Tibial nerve (tissue), 4 donors: Measurements from ENCODE around the gene ZDHHC23. TPM values are rescaled to one million over a fixed set of nuclear protein-coding genes. Genes with fewer than 3 reads are reported as not detected.

Experiments
- DNase-seq, 2 donors: peaks; one replicate each; pipeline ENCODE4 v3.0.0-alpha.2; 2019; ENCODE audit warnings: low spot score in 2 of 2
- H3K27ac ChIP-seq, 4 donors: fragments of 200-600 bp; sonication (generic) in 3 of 4; one replicate each; pipeline ENCODE4 v1.5.1; 2017 to 2019; ENCODE audit warnings: mild to moderate bottlenecking in 1 of 4
- H3K27me3 ChIP-seq, 2 donors: fragments of 200-600 bp; sonication (generic) in 1 of 2; one replicate each; pipeline versions ENCODE4 v1.5.1 to v1.6.0; 2017 to 2019
- H3K36me3 ChIP-seq, 3 donors: fragments of 200-600 bp; sonication (generic); one replicate each; pipeline ENCODE4 v1.5.1; 2018 to 2019
- H3K4me1 ChIP-seq, 4 donors: fragments of 200-600 bp; sonication (generic) in 3 of 4; one replicate each; pipeline ENCODE4 v1.5.1; 2017 to 2019
- H3K4me3 ChIP-seq, 4 donors: fragments of 200-600 bp; sonication (generic) in 3 of 4; one replicate each; pipeline ENCODE4 v1.5.1; 2017 to 2019; ENCODE audit warnings: mild to moderate bottlenecking in 1 of 4, moderate library complexity in 1 of 4
- H3K9me3 ChIP-seq, 4 donors: fragments of 200-600 bp; sonication (generic) in 3 of 4; one replicate each; pipeline ENCODE4 v1.5.1; 2017 to 2019
- CTCF ChIP-seq, 5 experiments: fragments of 200-600 bp in 3 of 5; fragments of 450-650 bp in 2 of 5; sonication (generic) in 3 of 5; IDR thresholded peaks; one replicate each; pipeline ENCODE4 v1.5.1; 2016 to 2019; ENCODE audit warnings: antibody characterized with exemption in 5 of 5, mild to moderate bottlenecking in 3 of 5, moderate library complexity in 2 of 5
- EP300 ChIP-seq, 2 donors: sonication (generic); formaldehyde crosslinking; IDR thresholded peaks; one replicate each; pipeline ENCODE4 v1.6.1; 2017; ENCODE audit warnings: antibody characterized with exemption in 2 of 2, mild to moderate bottlenecking in 1 of 2
- POLR2A ChIP-seq, 2 donors: fragments of 450-650 bp; IDR thresholded peaks; one replicate each; pipeline ENCODE4 v1.6.1; 2017; ENCODE audit warnings: antibody characterized with exemption in 2 of 2, mild to moderate bottlenecking in 2 of 2, moderate library complexity in 2 of 2
- WGBS, 2 donors: methylation state at CpG; one replicate each; pipeline ENCODE4 v1.1.5; 2018; 5-methylcytosine and 5-hydroxymethylcytosine counted together
- total RNA-seq, 4 donors: library from RNA; depleted of rRNA; stranded (reverse); fragments of >200 nt; gene quantifications; one replicate each; pipeline ENCODE4 v1.1.0, GENCODE V29; 2016

Gene ZDHHC23
- 1 to 10 TPM; 2.3 to 4.5 (median 3.2) TPM for total RNA-seq

- H3K27ac ChIP-seq = peak within 1 kb of the TSS in 3 of 4 donors; percentile 50 to 61 (median 57)
- WGBS, 2 donors = 0 to 2% methylated on average over 29 to 38 of the region's 80 CpGs
- peaks cover 0 to 15% (median 0%) of the 10 kb centered on the region in 4 donors for H3K4me1 ChIP-seq
- no peak for TF ChIP-seq CTCF (IDR thresholded peaks at IDR 0.05)
- TF ChIP-seq EP300 (IDR thresholded peaks at IDR 0.05) = no peak
- peak in 1 of 2 donors; percentile 11 for TF ChIP-seq POLR2A (IDR thresholded peaks at IDR 0.05)
- no peaks in the 10 kb centered on the region for H3K36me3 ChIP-seq
- H3K27me3 ChIP-seq = no peaks in the 10 kb centered on the region
- no peaks in the 10 kb centered on the region for H3K9me3 ChIP-seq
- peak within 1 kb of the TSS; percentile 50 to 87 (median 83) for H3K4me3 ChIP-seq
- DNase-seq = peak in 1 of 2 donors; percentile 21
Measured at GRCh38 chr3:113947372-113948014, at the start of gene ZDHHC23. Gene ZDHHC23, plus strand, starts transcription at chr3:113948013. Its CDS starts 790 bp downstream, at chr3:113948803.

GRCh38 chr3:113898892-113899291 lies 48.9 kb upstream of the ZDHHC23 start:
- Histone ChIP-seq H3K27ac (no peak overlapping the region), H3K4me3 (no peak overlapping the region), H3K4me1 (peaks cover 0 to 8% (median 5%) of the 10 kb centered on the region in 4 donors), H3K36me3 (no peaks in the 10 kb centered on the region), H3K27me3 (no peaks in the 10 kb centered on the region), H3K9me3 (no peaks in the 10 kb centered on the region)
- WGBS, 2 donors = 55 to 64% methylated on average over 2 of the region's 2 CpGs
- DNase-seq = no peak
- TF ChIP-seq POLR2A (IDR thresholded peaks at IDR 0.05) = no peak
- TF ChIP-seq EP300 (IDR thresholded peaks at IDR 0.05) = no peak
- TF ChIP-seq CTCF (IDR thresholded peaks at IDR 0.05) = no peak

- no peak overlapping the region for H3K4me3 ChIP-seq
- no peaks in the 10 kb centered on the region for H3K27me3 ChIP-seq
- no peaks in the 10 kb centered on the region for H3K36me3 ChIP-seq
- DNase-seq = no peak
- WGBS, 2 donors = 80 to 85% methylated on average over 4 of the region's 4 CpGs
- no peaks in the 10 kb centered on the region for H3K4me1 ChIP-seq
- peaks cover 0 to 5% (median 0%) of the 10 kb centered on the region in 4 donors for H3K9me3 ChIP-seq
- TF ChIP-seq CTCF (IDR thresholded peaks at IDR 0.05) (no peak), POLR2A (IDR thresholded peaks at IDR 0.05) (no peak), EP300 (IDR thresholded peaks at IDR 0.05) (no peak)
- no peak overlapping the region for H3K27ac ChIP-seq
Measured at GRCh38 chr3:113906568-113907140, 41.2 kb upstream of the ZDHHC23 start.

GRCh38 chr3:113908133-113908532 lies 39.7 kb upstream of the ZDHHC23 start:
- Histone ChIP-seq H3K27ac (no peak overlapping the region), H3K36me3 (no peaks in the 10 kb centered on the region), H3K9me3 (peaks cover 0 to 5% (median 0%) of the 10 kb centered on the region in 4 donors), H3K4me1 (peaks cover 0 to 5% (median 0%) of the 10 kb centered on the region in 4 donors), H3K27me3 (no peaks in the 10 kb centered on the region), H3K4me3 (no peak overlapping the region)
- DNase-seq = no peak
- TF ChIP-seq CTCF (IDR thresholded peaks at IDR 0.05) (no peak), POLR2A (IDR thresholded peaks at IDR 0.05) (no peak), EP300 (IDR thresholded peaks at IDR 0.05) (no peak)

GRCh38 chr3:113910966-113911365 lies 36.8 kb upstream of the ZDHHC23 start:
- Histone ChIP-seq H3K36me3 (no peaks in the 10 kb centered on the region), H3K9me3 (no peaks in the 10 kb centered on the region), H3K4me3 (no peak overlapping the region), H3K27me3 (no peaks in the 10 kb centered on the region), H3K4me1 (peaks cover 0 to 5% (median 0%) of the 10 kb centered on the region in 4 donors), H3K27ac (no peak overlapping the region)
- no peak for DNase-seq
- WGBS, 2 donors = 63 to 80% methylated on average over 5 of the region's 5 CpGs
- TF ChIP-seq EP300 (IDR thresholded peaks at IDR 0.05) (no peak), CTCF (IDR thresholded peaks at IDR 0.05) (no peak), POLR2A (IDR thresholded peaks at IDR 0.05) (no peak)
